GM13977 (cell line): ENCODE results near the gene ITGA7.

Experiments
- DNase-seq: peaks from one replicate; pipeline ENCODE4 v3.0.0; 2012; ENCODE audit warnings: low spot score
- CTCF ChIP-seq: IDR thresholded peaks from 2 replicates; pipeline ENCODE4 v1.5.1; 2012; ENCODE audit warnings: mild to moderate bottlenecking, control low read depth; ENCODE audit not compliant: insufficient read depth; ENCODE audit errors: extremely low read depth, missing control alignments
- in situ Hi-C: fragments of 300-500 bp; cut with MboI; formaldehyde crosslinking; loops from one replicate; pipeline ENCODE4 v1.12.0; 2022; ENCODE audit warnings: low sequenced_read_pairs, low pct_unique_long_range_greater_than_20kb, mixed read lengths, inconsistent platforms; ENCODE audit not compliant: unreplicated experiment

The ITGA7 gene

GRCh38 chr12:55670276-55670675 is 37.4 kb downstream of the ITGA7 start:
- in situ Hi-C loops = no loop called here
- TF ChIP-seq CTCF = no peak
- no peak for DNase-seq

GRCh38 chr12:55666508-55666907 is 41.2 kb downstream of the ITGA7 start:
- DNase-seq = no peak

GRCh38 chr12:55664826-55665225 is 42.9 kb downstream of the ITGA7 start:
- TF ChIP-seq CTCF = no peak
- in situ Hi-C loops = no loop called here
- no peak for DNase-seq

More at GRCh38 chr12:55666508-55666907, 41.2 kb downstream of the ITGA7 start:
- in situ Hi-C loops = no loop called here
- no peak for TF ChIP-seq CTCF

GRCh38 chr12:55663391-55663790 is 44.3 kb downstream of the ITGA7 start:
- in situ Hi-C loops = no loop called here
- DNase-seq = no peak
- no peak for TF ChIP-seq CTCF

- TF ChIP-seq CTCF = peak; percentile 58
- in situ Hi-C loops = no loop called here
- DNase-seq = no peak
Measured at GRCh38 chr12:55659486-55660385, 48.0 kb downstream of the ITGA7 start.

- no peak for TF ChIP-seq CTCF
- no peak for DNase-seq
- in situ Hi-C loops = no loop called here
Measured at GRCh38 chr12:55658635-55659391, 48.9 kb downstream of the ITGA7 start.
